ENCODE measurements around the gene VSIR.
A peak's percentile ranks its signal among the peaks of the same experiment; 100 is the strongest.

The VSIR gene

DNA sequence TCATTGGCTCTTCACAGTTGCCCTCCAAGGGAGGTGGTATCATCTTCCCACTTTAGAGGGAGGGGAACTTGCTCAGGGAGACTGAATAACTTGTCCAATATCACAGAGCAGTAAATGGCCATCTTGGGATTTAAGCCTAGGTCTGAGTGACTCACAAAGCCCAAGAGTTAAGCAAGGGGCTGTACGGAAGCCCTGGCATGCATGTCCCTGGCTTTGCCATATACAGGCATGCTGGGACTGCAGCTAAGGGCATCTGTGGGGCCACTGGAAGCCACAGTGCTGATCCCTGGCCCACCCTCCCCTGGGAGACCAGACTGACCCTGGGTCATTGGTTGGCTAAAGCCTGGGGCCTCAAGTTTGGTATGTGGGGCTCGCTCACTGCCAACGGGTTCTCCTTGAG is 3.1 kb downstream of the VSIR start:
- H2AFZ ChIP-seq (ENCODE audit: low read depth, low read length): no peak overlapping the region
- no peak overlapping the region for H4K91ac ChIP-seq (ENCODE audit: low read length)
- H4K8ac ChIP-seq (ENCODE audit: low read length): no peak overlapping the region
- no peak overlapping the region for H2BK120ac ChIP-seq (ENCODE audit: low read depth, low read length)
- H3K4me1 ChIP-seq (ENCODE audit: control insufficient read depth, insufficient read depth, low read depth, low read length): peaks cover 37% of the 10 kb centered on the region
- H2BK12ac ChIP-seq (ENCODE audit: low read length in 2 of 2): no peak overlapping the region
- H3K9ac ChIP-seq (ENCODE audit: low read length): peak overlapping the region; percentile 87
- DNase-seq: peak; percentile 46
- no peak overlapping the region for H3K4ac ChIP-seq (ENCODE audit: low read depth in 1 of 2, low read length in 2 of 2)
- H3K9me3 ChIP-seq (ENCODE audit: control insufficient read depth, low read length): no peaks in the 10 kb centered on the region
- no peak overlapping the region for H2AK5ac ChIP-seq (ENCODE audit: low read length, severe bottlenecking)
- no peak overlapping the region for H2BK15ac ChIP-seq (ENCODE audit: low read depth, poor library complexity, severe bottlenecking)
- no peak overlapping the region for H2BK5ac ChIP-seq (ENCODE audit: low read depth, low read length, poor library complexity, severe bottlenecking)
- no peak overlapping the region for H3K27ac ChIP-seq (ENCODE audit: low read length, poor library complexity, severe bottlenecking)
- no peaks in the 10 kb centered on the region for H3K79me1 ChIP-seq (replicated peaks; ENCODE audit: low read length, poor library complexity, severe bottlenecking)
- no peak overlapping the region for H3K18ac ChIP-seq (ENCODE audit: low read depth in 1 of 2, low read length in 2 of 2)
- no peak overlapping the region for H3K23ac ChIP-seq (ENCODE audit: low read length in 2 of 2)
- no peaks in the 10 kb centered on the region for H3K36me3 ChIP-seq (ENCODE audit: control insufficient read depth in 1 of 2, insufficient read depth in 2 of 2, low read depth in 1 of 2, low read length in 2 of 2)
- no peak overlapping the region for H3K14ac ChIP-seq (ENCODE audit: low read length in 2 of 2)
- H3K4me2 ChIP-seq (ENCODE audit: low read length, poor library complexity, severe bottlenecking): no peak overlapping the region
- peak overlapping the region in 1 of 2 experiments; percentile 12 for H3K4me3 ChIP-seq (ENCODE audit: insufficient read depth in 1 of 2, low read depth in 1 of 2, low read length in 2 of 2)
- H3K27me3 ChIP-seq (ENCODE audit: control insufficient read depth in 1 of 2, insufficient read depth in 1 of 2, low read length in 2 of 2): peaks cover 0 to 30% of the 10 kb centered on the region in 2 experiments
- 94% methylated on average over 3 of the region's 3 CpGs for WGBS

DNA sequence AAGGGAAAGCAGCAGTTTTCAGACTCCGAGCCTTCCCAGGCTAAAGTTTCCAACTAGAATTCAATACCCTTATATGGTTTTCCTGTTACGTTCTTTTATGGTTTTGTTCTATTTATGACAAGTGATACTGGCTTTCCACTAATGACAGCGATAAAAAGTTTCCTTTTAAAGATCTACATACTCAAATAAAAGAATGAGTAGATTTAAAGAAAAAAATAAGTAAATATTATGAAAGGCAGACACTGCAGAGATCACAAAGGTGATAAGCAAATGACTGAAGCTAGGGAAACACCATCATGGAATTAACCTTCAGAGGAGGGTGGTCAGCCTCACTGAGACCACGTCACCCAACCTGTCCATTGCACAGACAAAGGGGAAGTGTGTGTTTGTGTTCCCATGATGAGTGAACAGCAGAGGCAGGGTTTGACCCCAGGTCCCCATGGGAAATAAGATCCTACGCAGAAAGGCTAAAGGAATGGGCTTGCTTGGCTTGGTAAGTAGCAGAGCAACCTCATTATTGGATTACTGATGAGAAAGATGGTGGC is 4.0 kb downstream of the VSIR start:
- Histone ChIP-seq H4K91ac (ENCODE audit: low read length) (no peak overlapping the region), H3K9ac (ENCODE audit: low read length) (peak overlapping the region; percentile 85), H3K14ac (ENCODE audit: low read length in 2 of 2) (no peak overlapping the region), H3K4ac (ENCODE audit: low read depth in 1 of 2, low read length in 2 of 2) (no peak overlapping the region), H2BK5ac (ENCODE audit: low read depth, low read length, poor library complexity, severe bottlenecking) (no peak overlapping the region), H3K27me3 (ENCODE audit: control insufficient read depth in 1 of 2, insufficient read depth in 1 of 2, low read length in 2 of 2) (peaks cover 0 to 28% of the 10 kb centered on the region in 2 experiments), H3K23ac (ENCODE audit: low read length in 2 of 2) (no peak overlapping the region), H4K8ac (ENCODE audit: low read length) (no peak overlapping the region), H3K4me1 (ENCODE audit: control insufficient read depth, insufficient read depth, low read depth, low read length) (peaks cover 43% of the 10 kb centered on the region), H3K4me2 (ENCODE audit: low read length, poor library complexity, severe bottlenecking) (no peak overlapping the region), H2AFZ (ENCODE audit: low read depth, low read length) (no peak overlapping the region), H2BK15ac (ENCODE audit: low read depth, poor library complexity, severe bottlenecking) (peak overlapping the region; percentile 54), H3K79me1 (replicated peaks; ENCODE audit: low read length, poor library complexity, severe bottlenecking) (no peaks in the 10 kb centered on the region), H3K36me3 (ENCODE audit: control insufficient read depth in 1 of 2, insufficient read depth in 2 of 2, low read depth in 1 of 2, low read length in 2 of 2) (no peaks in the 10 kb centered on the region), H3K18ac (ENCODE audit: low read depth in 1 of 2, low read length in 2 of 2) (no peak overlapping the region), H2AK5ac (ENCODE audit: low read length, severe bottlenecking) (no peak overlapping the region), H3K4me3 (ENCODE audit: insufficient read depth in 1 of 2, low read depth in 1 of 2, low read length in 2 of 2) (peak overlapping the region in 1 of 2 experiments; percentile 20), H3K27ac (ENCODE audit: low read length, poor library complexity, severe bottlenecking) (no peak overlapping the region), H2BK12ac (ENCODE audit: low read length in 2 of 2) (no peak overlapping the region), H3K9me3 (ENCODE audit: control insufficient read depth, low read length) (no peaks in the 10 kb centered on the region), H2BK120ac (ENCODE audit: low read depth, low read length) (no peak overlapping the region)
- no peak for DNase-seq
- 91% methylated on average over 2 of the region's 5 CpGs for WGBS

DNA sequence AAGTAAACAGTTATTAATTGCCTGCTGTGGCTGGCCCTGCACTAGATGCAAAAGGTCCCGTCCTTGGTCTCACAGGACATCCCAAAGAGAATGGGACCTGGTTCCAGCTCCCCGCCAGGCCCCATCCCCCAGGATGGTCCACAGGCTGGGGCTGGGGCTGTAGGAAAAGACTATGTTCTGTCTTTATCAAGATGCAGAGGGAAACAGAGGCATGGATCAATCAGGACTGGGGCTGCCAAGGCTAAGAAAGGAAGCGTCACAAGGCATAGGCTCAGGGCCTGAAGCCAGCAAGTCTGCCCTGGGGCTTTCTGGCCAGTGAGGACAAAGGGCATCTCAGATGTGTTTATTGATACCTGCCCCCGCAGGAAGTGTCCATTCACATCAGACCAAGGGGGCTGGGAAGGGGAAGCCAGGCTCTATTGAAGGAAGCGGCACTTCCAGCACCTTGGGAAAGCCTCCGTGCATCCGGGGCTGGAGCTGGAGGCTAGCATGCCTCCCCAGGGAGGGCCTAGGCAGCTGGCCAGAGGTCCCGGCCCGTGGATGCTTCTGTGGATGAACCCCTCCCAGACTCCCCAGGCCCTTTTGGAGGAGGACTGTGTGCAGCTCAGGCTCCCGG is 5.8 kb downstream of the VSIR start:
- H3K4me1 ChIP-seq (ENCODE audit: control insufficient read depth, insufficient read depth, low read depth, low read length): peaks cover 27% of the 10 kb centered on the region
- H3K36me3 ChIP-seq (ENCODE audit: control insufficient read depth in 1 of 2, insufficient read depth in 2 of 2, low read depth in 1 of 2, low read length in 2 of 2): no peaks in the 10 kb centered on the region
- H4K91ac ChIP-seq (ENCODE audit: low read length): peak overlapping the region; percentile 47
- peak overlapping the region in 1 of 2 experiments; percentile 41 for H3K23ac ChIP-seq (ENCODE audit: low read length in 2 of 2)
- no peaks in the 10 kb centered on the region for H3K79me1 ChIP-seq (replicated peaks; ENCODE audit: low read length, poor library complexity, severe bottlenecking)
- peaks cover 0 to 30% of the 10 kb centered on the region in 2 experiments for H3K27me3 ChIP-seq (ENCODE audit: control insufficient read depth in 1 of 2, insufficient read depth in 1 of 2, low read length in 2 of 2)
- no peak overlapping the region for H3K27ac ChIP-seq (ENCODE audit: low read length, poor library complexity, severe bottlenecking)
- H3K9me3 ChIP-seq (ENCODE audit: control insufficient read depth, low read length): no peaks in the 10 kb centered on the region
- peak overlapping the region in 1 of 2 experiments; percentile 35 for H3K4me3 ChIP-seq (ENCODE audit: insufficient read depth in 1 of 2, low read depth in 1 of 2, low read length in 2 of 2)
- no peak overlapping the region for H2AFZ ChIP-seq (ENCODE audit: low read depth, low read length)
- H3K9ac ChIP-seq (ENCODE audit: low read length): peak overlapping the region; percentile 83
- no peak overlapping the region for H2BK5ac ChIP-seq (ENCODE audit: low read depth, low read length, poor library complexity, severe bottlenecking)
- H2AK5ac ChIP-seq (ENCODE audit: low read length, severe bottlenecking): peak overlapping the region; percentile 85
- H3K14ac ChIP-seq (ENCODE audit: low read length in 2 of 2): peak overlapping the region in 1 of 2 experiments; percentile 18
- peak overlapping the region; percentile 14 for H3K4me2 ChIP-seq (ENCODE audit: low read length, poor library complexity, severe bottlenecking)
- H2BK120ac ChIP-seq (ENCODE audit: low read depth, low read length): peak overlapping the region; percentile 42
- WGBS: 31% methylated on average over 10 of the region's 10 CpGs
- no peak overlapping the region for H3K4ac ChIP-seq (ENCODE audit: low read depth in 1 of 2, low read length in 2 of 2)
- H3K18ac ChIP-seq (ENCODE audit: low read depth in 1 of 2, low read length in 2 of 2): peak overlapping the region; percentile 37 to 80
- DNase-seq: peak; percentile 37
- H2BK15ac ChIP-seq (ENCODE audit: low read depth, poor library complexity, severe bottlenecking): peak overlapping the region; percentile 12
- peak overlapping the region; percentile 38 to 75 for H2BK12ac ChIP-seq (ENCODE audit: low read length in 2 of 2)
- H4K8ac ChIP-seq (ENCODE audit: low read length): peak overlapping the region; percentile 33

DNA sequence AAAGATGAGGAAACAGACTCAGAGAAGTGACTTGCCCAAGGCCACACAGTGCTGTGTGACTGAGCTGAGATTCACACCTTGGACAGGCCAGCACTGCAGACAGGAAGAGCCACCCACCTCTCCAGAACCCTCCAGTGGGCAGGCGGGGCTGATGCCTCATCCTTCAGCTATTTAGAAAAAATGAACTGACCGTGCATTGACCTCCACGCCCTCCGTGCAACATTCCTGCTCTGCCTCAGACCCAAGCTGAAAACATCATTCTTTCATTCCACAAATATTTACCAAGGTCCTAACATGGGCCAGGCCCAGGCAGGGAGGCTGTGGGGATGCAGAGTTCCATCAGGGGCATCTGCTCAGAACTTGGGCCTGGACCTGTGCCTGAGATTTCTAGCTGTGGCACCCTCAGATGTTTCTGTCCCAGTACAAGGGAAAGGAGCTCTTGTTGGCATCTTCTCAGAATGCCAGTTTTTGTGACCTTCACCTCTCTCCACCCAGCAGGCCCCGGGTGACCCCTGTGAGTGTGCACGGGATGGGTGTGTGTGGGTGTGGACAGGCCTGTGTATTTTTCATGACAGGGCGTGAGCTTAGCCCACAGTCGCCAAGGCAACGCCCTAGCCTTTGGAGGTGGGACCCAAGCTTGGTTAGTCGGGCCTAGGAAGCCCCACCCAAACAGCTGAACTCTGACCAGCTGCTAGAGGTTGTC is 6.5 kb downstream of the VSIR start:
- Histone ChIP-seq H4K91ac (ENCODE audit: low read length) (peak overlapping the region; percentile 31), H3K4ac (ENCODE audit: low read depth in 1 of 2, low read length in 2 of 2) (peak overlapping the region in 1 of 2 experiments; percentile 63), H3K36me3 (ENCODE audit: control insufficient read depth in 1 of 2, insufficient read depth in 2 of 2, low read depth in 1 of 2, low read length in 2 of 2) (no peaks in the 10 kb centered on the region), H3K4me2 (ENCODE audit: low read length, poor library complexity, severe bottlenecking) (no peak overlapping the region), H3K4me3 (ENCODE audit: insufficient read depth in 1 of 2, low read depth in 1 of 2, low read length in 2 of 2) (peak overlapping the region in 1 of 2 experiments; percentile 35), H3K14ac (ENCODE audit: low read length in 2 of 2) (no peak overlapping the region), H3K18ac (ENCODE audit: low read depth in 1 of 2, low read length in 2 of 2) (peak overlapping the region; percentile 18 to 80), H3K79me1 (replicated peaks; ENCODE audit: low read length, poor library complexity, severe bottlenecking) (no peaks in the 10 kb centered on the region), H3K9ac (ENCODE audit: low read length) (peak overlapping the region; percentile 83), H2BK15ac (ENCODE audit: low read depth, poor library complexity, severe bottlenecking) (no peak overlapping the region), H2BK5ac (ENCODE audit: low read depth, low read length, poor library complexity, severe bottlenecking) (no peak overlapping the region), H2BK120ac (ENCODE audit: low read depth, low read length) (no peak overlapping the region), H3K23ac (ENCODE audit: low read length in 2 of 2) (no peak overlapping the region), H2AK5ac (ENCODE audit: low read length, severe bottlenecking) (peak overlapping the region; percentile 85), H3K27ac (ENCODE audit: low read length, poor library complexity, severe bottlenecking) (peak overlapping the region; percentile 39), H2AFZ (ENCODE audit: low read depth, low read length) (no peak overlapping the region), H3K4me1 (ENCODE audit: control insufficient read depth, insufficient read depth, low read depth, low read length) (peaks cover 25% of the 10 kb centered on the region), H3K27me3 (ENCODE audit: control insufficient read depth in 1 of 2, insufficient read depth in 1 of 2, low read length in 2 of 2) (peaks cover 0 to 32% of the 10 kb centered on the region in 2 experiments), H2BK12ac (ENCODE audit: low read length in 2 of 2) (peak overlapping the region in 1 of 2 experiments; percentile 38), H4K8ac (ENCODE audit: low read length) (peak overlapping the region; percentile 55), H3K9me3 (ENCODE audit: control insufficient read depth, low read length) (no peaks in the 10 kb centered on the region)
- WGBS: 21% methylated on average over 10 of the region's 10 CpGs
- peak; percentile 86 for DNase-seq

Measured in mesenchymal stem cell (in vitro differentiated cells and primary cell).